T-helper 1 cell treated with Interleukin-12 subunit alpha and Interleukin-12 subunit beta and Interleukin-4 antibody, amounts not matched to agents 30 ng/mL and 1 ng/mL, for 36 hours (primary cell): ENCODE measurements around the gene ODAD4. TPM values are rescaled to one million over a fixed set of nuclear protein-coding genes. Genes with fewer than 3 reads are reported as not detected.
"Not testable (repeated sequence)": the region's sequence is repeated elsewhere in the genome, so short reads cannot be mapped to it uniquely, and the experiment has no call there.

Source experiments
- intact Hi-C: fragments of 100-400 bp; cut with micrococcal nuclease; formaldehyde crosslinking; loops from one replicate; pipeline ENCODE4 v1.15.1; 2024
- total RNA-seq: library from RNA; stranded (reverse); gene quantifications from 2 replicates; pipeline ENCODE4 v1.2.3, GENCODE V29; 2022

Gene ODAD4
- total RNA-seq, 1 donor from 2014 or later = 0.47 TPM

DNA sequence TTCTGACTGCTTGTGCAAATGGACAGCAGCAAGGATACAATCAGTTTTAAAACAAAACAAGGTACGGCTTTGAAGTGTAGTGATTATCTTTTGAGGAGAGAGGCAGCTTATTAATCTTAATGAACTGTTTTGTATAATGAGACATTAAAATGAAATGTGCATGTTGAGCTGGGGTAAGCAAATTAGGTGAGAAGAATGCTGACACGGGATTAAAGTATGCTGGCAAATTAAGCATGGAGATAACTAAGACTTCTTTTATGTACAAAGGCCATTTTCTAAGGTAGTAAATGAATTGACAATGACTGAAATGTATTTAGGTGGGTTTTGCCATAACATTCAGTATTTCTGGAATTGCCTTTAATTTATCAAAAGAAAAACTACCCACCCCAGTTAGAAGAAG, 68.1 kb downstream of the ODAD4 start:
- intact Hi-C loops = no loop called here

- intact Hi-C loops = no loop called here
These were observed 70.2 kb downstream of the ODAD4 start for GRCh38 chr17:42000413-42001133.

DNA sequence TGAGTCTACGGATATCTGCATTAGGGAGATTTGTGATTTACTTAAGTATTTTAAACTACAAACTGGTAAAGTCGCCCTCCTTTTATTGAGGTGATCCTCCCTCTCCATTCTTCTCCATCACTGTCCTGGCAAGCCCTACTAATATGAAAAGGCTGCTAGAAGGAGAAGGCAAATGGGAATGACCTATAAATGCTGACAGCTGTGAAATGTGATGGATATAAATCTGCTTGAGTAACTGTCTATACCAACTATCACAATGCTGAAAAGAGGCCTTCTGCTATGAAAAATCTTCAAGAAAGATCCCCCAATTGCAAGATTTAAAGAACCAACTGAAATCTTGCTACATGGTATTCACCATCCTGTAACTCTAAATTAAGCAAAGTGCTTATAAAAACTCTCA, 71.3 kb downstream of the ODAD4 start:
- intact Hi-C loops = no loop called here

DNA sequence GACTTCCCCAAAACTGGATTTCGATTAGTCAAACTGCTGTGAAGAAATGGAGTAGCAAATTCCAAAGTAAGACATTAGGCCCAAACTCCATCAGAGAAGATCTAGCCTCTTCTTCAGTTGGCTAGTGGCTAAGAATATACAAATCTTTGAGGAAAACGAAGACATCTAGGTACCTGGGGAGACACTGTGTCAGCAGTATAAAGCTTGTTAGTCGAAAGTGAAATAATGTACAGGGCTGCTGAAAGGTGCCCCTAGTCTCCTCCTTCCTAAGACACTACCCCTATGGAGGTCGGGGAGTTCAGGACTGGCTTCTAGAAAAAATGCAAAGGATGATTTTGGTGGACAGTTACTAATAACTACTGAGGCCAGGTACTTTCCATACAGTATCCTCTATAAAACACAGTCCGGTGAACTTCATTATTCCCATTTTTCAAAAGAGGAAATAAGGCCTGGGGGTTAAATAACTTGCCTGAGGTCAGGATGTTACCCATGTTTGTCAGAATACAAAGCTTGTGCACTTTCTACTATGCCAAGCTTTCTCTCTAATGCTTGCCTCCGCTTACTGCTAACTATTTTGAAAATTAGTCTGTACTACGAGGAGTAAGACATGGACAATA, 71.9 kb downstream of the ODAD4 start:
- intact Hi-C loops = no loop called here

GRCh38 chr17:42002792-42003301, 72.4 kb downstream of the ODAD4 start:
- intact Hi-C loops = no loop called here

DNA sequence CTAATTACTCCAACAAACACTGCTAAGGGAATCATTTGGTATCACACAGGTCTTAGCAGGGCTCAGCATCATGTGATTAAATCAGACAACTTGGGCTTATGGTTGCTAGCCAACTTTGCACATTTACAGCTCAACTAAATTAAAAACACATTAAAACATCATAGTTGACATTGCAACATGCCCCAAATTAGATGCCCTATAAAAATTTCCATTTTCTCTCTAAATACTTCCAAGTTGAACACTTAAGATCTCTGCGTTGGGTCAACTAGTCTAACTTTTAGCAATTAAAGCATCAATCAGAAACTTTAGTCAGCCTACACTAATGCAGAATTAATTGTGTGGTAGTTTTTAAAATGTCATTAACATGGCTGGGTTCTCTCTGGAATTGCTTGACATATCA, 74.7 kb downstream of the ODAD4 start:
- intact Hi-C loops = no loop called here

DNA sequence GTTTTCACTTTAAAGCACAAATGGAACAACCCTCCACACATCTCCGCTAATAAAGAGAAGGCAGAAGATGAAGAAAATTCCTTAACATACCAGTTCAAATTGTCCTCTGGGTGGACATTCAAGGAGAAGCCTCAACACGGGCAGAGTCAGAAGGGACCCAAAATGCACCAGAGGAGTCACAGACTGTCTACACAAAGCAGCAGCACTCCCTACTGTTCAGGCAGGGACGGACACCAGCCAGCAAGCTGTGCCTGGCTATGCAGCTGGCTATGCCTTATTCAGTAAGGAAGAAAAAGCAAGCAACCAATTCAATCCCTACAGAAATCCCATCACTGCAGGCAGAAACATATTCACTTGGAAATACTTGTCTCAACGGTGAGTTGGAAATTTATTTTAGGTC, 78.8 kb downstream of the ODAD4 start:
- intact Hi-C loops = no loop called here

- intact Hi-C loops = not testable (repeated sequence)
These were observed 79.9 kb downstream of the ODAD4 start for GRCh38 chr17:42010266-42010680.

DNA sequence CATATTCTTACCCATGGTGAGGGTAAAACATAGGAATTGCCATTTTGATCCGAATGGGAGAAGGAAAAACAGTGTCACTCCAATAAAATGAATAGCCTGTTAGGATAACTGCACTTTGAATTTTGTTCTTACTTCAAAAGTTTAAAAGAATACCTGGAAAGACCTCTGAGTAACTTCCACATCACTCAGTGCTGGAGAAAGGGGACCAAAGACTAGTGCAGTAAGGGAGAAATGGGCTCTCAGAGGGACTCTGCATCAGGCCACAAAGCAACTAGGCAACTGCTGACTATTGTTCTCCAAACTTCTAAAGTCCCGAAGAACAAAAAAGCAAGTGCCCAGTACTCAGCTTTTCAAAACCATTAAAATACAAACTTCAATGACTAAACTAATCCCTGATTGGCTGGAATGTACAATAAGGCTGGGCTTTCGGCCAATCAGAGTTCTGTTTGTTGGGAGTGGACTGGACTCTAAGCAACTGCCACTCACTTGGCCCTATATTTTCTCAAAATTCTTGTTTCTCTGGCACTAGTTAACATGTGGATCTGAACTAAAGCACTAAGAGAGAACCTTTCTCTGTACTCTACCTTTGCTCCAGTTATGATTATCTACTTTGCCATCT, 80.6 kb downstream of the ODAD4 start:
- intact Hi-C loops = no loop called here

GRCh38 chr17:42012363-42012762, 81.9 kb downstream of the ODAD4 start:
- intact Hi-C loops = not testable (repeated sequence)

GRCh38 chr17:42013740-42014139, 83.3 kb downstream of the ODAD4 start:
- intact Hi-C loops = not testable (repeated sequence)

Other genes with a start within 250 kb of the ODAD4 start
- 833 and 842 TPM in 2 replicates for gene EIF1, start 241.7 kb upstream of the ODAD4 start, total RNA-seq
- gene GAST, start 218.3 kb upstream of the ODAD4 start, total RNA-seq = not detected in 2 replicates
- 0.05 TPM in 2 replicates for gene HAP1, start 196.0 kb upstream of the ODAD4 start, total RNA-seq
- gene JUP, start 143.9 kb upstream of the ODAD4 start, total RNA-seq = 0.10 and 0.20 TPM in 2 replicates
- gene P3H4, start 118.7 kb upstream of the ODAD4 start, total RNA-seq = 3.4 TPM in 2 replicates
- gene FKBP10, start 117.6 kb upstream of the ODAD4 start, total RNA-seq = 0.51 TPM in 1 of 2 replicates, not detected in the other
- gene NT5C3B, start 94.4 kb upstream of the ODAD4 start, total RNA-seq = 24.3 and 24.9 TPM in 2 replicates
- gene KLHL10, start 92.8 kb upstream of the ODAD4 start, total RNA-seq = not detected in 2 replicates
- 15.5 TPM in 2 replicates for gene KLHL11, start 65.2 kb upstream of the ODAD4 start, total RNA-seq
- gene ACLY, start 11.7 kb upstream of the ODAD4 start, total RNA-seq = 159 and 165 TPM in 2 replicates
- 98.4 and 99.3 TPM in 2 replicates for gene CNP, start 36.2 kb downstream of the ODAD4 start, total RNA-seq
- 103 and 119 TPM in 2 replicates for gene DNAJC7, start 86.8 kb downstream of the ODAD4 start, total RNA-seq
- 29.1 and 29.4 TPM in 2 replicates for gene NKIRAS2, start 89.5 kb downstream of the ODAD4 start, total RNA-seq
- 0.10 TPM in 2 replicates for gene C17orf113, start 120.0 kb downstream of the ODAD4 start, total RNA-seq
- gene ZNF385C, start 167.9 kb downstream of the ODAD4 start, total RNA-seq = not detected in 2 replicates
- gene DHX58, start 182.1 kb downstream of the ODAD4 start, total RNA-seq = 76.9 and 80.6 TPM in 2 replicates
- 38.1 and 38.9 TPM in 2 replicates for gene KAT2A, start 190.8 kb downstream of the ODAD4 start, total RNA-seq
- gene HSPB9, start 192.2 kb downstream of the ODAD4 start, total RNA-seq = not detected in 2 replicates
- gene RAB5C, start 224.4 kb downstream of the ODAD4 start, total RNA-seq = 99.0 and 107 TPM in 2 replicates